B cell (primary cell): ENCODE measurements around the gene NELL2. TPM values are rescaled to one million over a fixed set of nuclear protein-coding genes. Genes with fewer than 3 reads are reported as not detected.

Experiments used
- ATAC-seq: fragments of 200-7000 bp; cut with Tn5 transposase; one replicate; pipeline ENCODE4 v1.10.0; 2021; ENCODE audit warnings: low read depth, mild to moderate bottlenecking, moderate number of reproducible peaks, moderate library complexity
- CTCF ChIA-PET: fragments of 350-600 bp; sonication (Branson Sonifier 250); formaldehyde crosslinking; loops from one replicate; lab custom pipeline; 2021; ENCODE audit warnings: antibody characterized with exemption, inconsistent platforms; lab: Charles Lee
- POLR2A ChIA-PET: fragments of 350-600 bp; sonication (Branson Sonifier 250); formaldehyde crosslinking; loops from one replicate; lab custom pipeline; 2021; ENCODE audit warnings: antibody characterized with exemption; lab: Charles Lee
- DNase-seq: peaks from one replicate; pipeline ENCODE4 v3.0.0; 2013
- H2AFZ ChIP-seq: 2 replicates; pipeline ENCODE4 v1.6.1; 2012; ENCODE audit warnings: mild to moderate bottlenecking, low read depth, low read length; ENCODE audit not compliant: insufficient read depth, poor library complexity, severe bottlenecking
- H3K27ac ChIP-seq, 2 donors: 1 replicate in 1 of 2; 2 replicates in 1 of 2; pipeline ENCODE4 v1.5.1; 2012 to 2013; ENCODE audit warnings: low read length in 2 of 2, mild to moderate bottlenecking in 2 of 2, moderate library complexity in 1 of 2
- H3K27me3 ChIP-seq, 4 experiments: fragments of 200-600 bp in 1 of 4; sonication (generic) in 1 of 4; replicated peaks in 1 of 4; 1 replicate in 2 of 4; 2 replicates in 2 of 4; pipeline versions ENCODE4 v1.6.1 to v1.7.0; 2013 to 2016; ENCODE audit warnings: low read length in 3 of 4, mild to moderate bottlenecking in 2 of 4, mixed read lengths in 1 of 4, moderate library complexity in 1 of 4; ENCODE audit not compliant: insufficient read depth in 4 of 4, control insufficient read depth in 3 of 4; ENCODE audit errors: control extremely low read depth in 1 of 4
- H3K36me3 ChIP-seq, 2 experiments: replicated peaks in 1 of 2; 1 replicate in 1 of 2; 2 replicates in 1 of 2; pipeline versions ENCODE4 v1.6.1 to v1.7.1; 2013; ENCODE audit warnings: low read length in 1 of 2; ENCODE audit not compliant: insufficient read depth in 2 of 2, control insufficient read depth in 1 of 2; ENCODE audit errors: control extremely low read depth in 1 of 2, extremely low read depth in 1 of 2
- H3K4me1 ChIP-seq, 2 donors: fragments of 200-600 bp in 1 of 2; sonication (generic) in 1 of 2; 1 replicate in 1 of 2; 2 replicates in 1 of 2; pipeline versions ENCODE4 v1.5.1 to v1.6.1; 2013 to 2017; ENCODE audit warnings: low read length in 2 of 2; ENCODE audit not compliant: control insufficient read depth in 2 of 2, insufficient read depth in 2 of 2
- H3K4me2 ChIP-seq: replicated peaks from 2 replicates; pipeline ENCODE3; 2012; ENCODE audit warnings: mild to moderate bottlenecking, low read depth, low read length; ENCODE audit not compliant: poor library complexity, severe bottlenecking
- H3K4me3 ChIP-seq, 5 experiments: fragments of 200-600 bp in 1 of 5; sonication (generic) in 1 of 5; 1 replicate in 3 of 5; 2 replicates in 2 of 5; pipeline versions ENCODE4 v1.5.1 to v1.7.0; 2011 to 2016; ENCODE audit warnings: low read length in 4 of 5, mild to moderate bottlenecking in 4 of 5, low read depth in 2 of 5, control low read depth in 1 of 5, moderate library complexity in 1 of 5; ENCODE audit not compliant: insufficient read depth in 1 of 5; ENCODE audit errors: control extremely low read depth in 1 of 5, extremely low read depth in 1 of 5
- H3K79me2 ChIP-seq: fragments of 200-600 bp; sonication (generic); one replicate; pipeline ENCODE4 v1.6.0; 2016; ENCODE audit warnings: low read length; ENCODE audit not compliant: control insufficient read depth, insufficient read depth
- H3K9ac ChIP-seq: fragments of 200-600 bp; sonication (generic); 2 replicates; pipeline ENCODE4 v1.6.1; 2017; ENCODE audit warnings: mild to moderate bottlenecking, low read length, moderate library complexity
- H3K9me3 ChIP-seq, 3 donors: one replicate each; pipeline versions ENCODE4 v1.6.1 to v1.7.1; 2013; ENCODE audit warnings: low read length in 2 of 3; ENCODE audit not compliant: control insufficient read depth in 2 of 3, insufficient read depth in 1 of 3; ENCODE audit errors: control extremely low read depth in 1 of 3
- H4K20me1 ChIP-seq: 2 replicates; pipeline ENCODE4 v1.6.0; 2012; ENCODE audit warnings: mild to moderate bottlenecking, low read length; ENCODE audit not compliant: insufficient read depth, control insufficient read depth, poor library complexity, severe bottlenecking
- H3K27ac Mint-ChIP-seq: one replicate; pipeline ENCODE4 v1.8.0; 2021; ENCODE audit warnings: mixed read lengths
- H3K27me3 Mint-ChIP-seq: one replicate; pipeline ENCODE4 v1.8.0; 2021; ENCODE audit warnings: mixed read lengths
- H3K4me1 Mint-ChIP-seq: one replicate; pipeline ENCODE4 v1.8.0; 2021; ENCODE audit warnings: mixed read lengths
- H3K4me3 Mint-ChIP-seq: one replicate; pipeline ENCODE4 v1.8.0; 2021; ENCODE audit warnings: mixed read lengths
- H3K9me3 Mint-ChIP-seq: one replicate; pipeline ENCODE4 v1.8.0; 2022; ENCODE audit warnings: mixed read lengths; ENCODE audit not compliant: insufficient read depth
- CTCF ChIP-seq: fragments of 200-600 bp; IDR thresholded peaks from one replicate; pipeline ENCODE4 v1.8.0; 2022; ENCODE audit warnings: antibody characterized with exemption, mild to moderate bottlenecking
- EZH2 ChIP-seq: IDR thresholded peaks from 2 replicates; pipeline ENCODE4 v1.6.1; 2012; ENCODE audit warnings: borderline replicate concordance, low read depth, mild to moderate bottlenecking, moderate library complexity, low read length; ENCODE audit not compliant: insufficient read depth, poor library complexity, severe bottlenecking
- WGBS: methylation state at CpG from one replicate; pipeline ENCODE4 v1.1.5; 2013; ENCODE audit warnings: missing lambda C conversion rate; ENCODE audit not compliant: insufficient coverage; 5-methylcytosine and 5-hydroxymethylcytosine counted together
- intact Hi-C: fragments of 100-400 bp; cut with micrococcal nuclease; formaldehyde crosslinking; loops from one replicate; pipeline ENCODE4 v1.10.0; 2022
- polyA plus RNA-seq: library from polyadenylated mRNA; depleted of rRNA; stranded (reverse); fragments of >200 nt; gene quantifications from 2 replicates; pipeline ENCODE4 v1.2.3, GENCODE V29; 2012
- total RNA-seq, 2 donors: library from RNA; stranded (reverse); fragments of 120-200 nt in 1 of 2; gene quantifications; 1 replicate in 1 of 2; 2 replicates in 1 of 2; pipeline versions ENCODE4 v1.2.3 to v1.2.4, GENCODE V29; 2013 to 2022

The NELL2 gene
- total and polyA plus RNA-seq, 2 donors (not counting 1 experiment from before 2014, with no cell fraction given), result 0.22 TPM; not detected in 1

- Histone ChIP-seq H3K9ac (no peak overlapping the region), H4K20me1 (no peaks in the 10 kb centered on the region), H3K27me3 (no peaks in the 10 kb centered on the region), H3K27ac (no peak overlapping the region), H3K9me3 (no peaks in the 10 kb centered on the region), H3K79me2 (no peaks in the 10 kb centered on the region), H3K36me3 (no peaks in the 10 kb centered on the region), H3K4me3 (no peak overlapping the region), H3K4me2 (no peak overlapping the region), H2AFZ (no peak overlapping the region), H3K4me1 (no peaks in the 10 kb centered on the region)
- DNase-seq (no peak), ATAC-seq (no peak)
- H3K9me3 Mint-ChIP-seq, result peaks cover 2% of the 10 kb centered on the region
- TF ChIP-seq CTCF, result no peak
- TF ChIP-seq EZH2, result no peak
- no peak overlapping the region for H3K4me3 Mint-ChIP-seq
- CTCF ChIA-PET, result no interaction called here
- H3K27ac Mint-ChIP-seq, result no peak overlapping the region
- intact Hi-C loops, result no loop called here
- POLR2A ChIA-PET, result no interaction called here
- H3K27me3 Mint-ChIP-seq, result no peaks in the 10 kb centered on the region
- no peaks in the 10 kb centered on the region for H3K4me1 Mint-ChIP-seq
- no CpG with 5 or more reads among the region's 2 CpGs for WGBS
These were observed 155.8 kb downstream of the NELL2 start for GRCh38 chr12:44720265-44720664.

GRCh38 chr12:44717612-44718011 lies 158.5 kb downstream of the NELL2 start:
- CTCF ChIA-PET, result no interaction called here
- Mint-ChIP-seq H3K27me3 (no peaks in the 10 kb centered on the region), H3K4me1 (no peaks in the 10 kb centered on the region), H3K4me3 (no peak overlapping the region), H3K9me3 (no peaks in the 10 kb centered on the region), H3K27ac (no peak overlapping the region)
- no peak overlapping the region for H2AFZ ChIP-seq
- no peaks in the 10 kb centered on the region for H4K20me1 ChIP-seq
- no peak overlapping the region for H3K9ac ChIP-seq
- ATAC-seq (no peak), DNase-seq (no peak)
- no peaks in the 10 kb centered on the region for H3K27me3 ChIP-seq
- no peaks in the 10 kb centered on the region for H3K36me3 ChIP-seq
- no peak for TF ChIP-seq EZH2
- TF ChIP-seq CTCF, result no peak
- POLR2A ChIA-PET, result no interaction called here
- H3K4me3 ChIP-seq, result no peak overlapping the region
- intact Hi-C loops, result no loop called here
- H3K4me1 ChIP-seq, result no peaks in the 10 kb centered on the region
- WGBS, result no CpG with 5 or more reads among the region's 2 CpGs
- H3K79me2 ChIP-seq, result no peaks in the 10 kb centered on the region
- H3K4me2 ChIP-seq, result no peak overlapping the region
- H3K9me3 ChIP-seq, result no peaks in the 10 kb centered on the region
- H3K27ac ChIP-seq, result no peak overlapping the region
